GM12873 (cell line): ENCODE data around the gene FOXP1.

ENCODE experiments used
- CTCF ChIP-seq: IDR thresholded peaks from 2 replicates; pipeline ENCODE4 v1.5.1; 2012; ENCODE audit warnings: low read depth, mild to moderate bottlenecking, moderate library complexity, low read length, control low read depth; ENCODE audit not compliant: insufficient read depth; ENCODE audit errors: missing control alignments

The FOXP1 gene

GRCh38 chr3:71559021-71559420 lies 24.5 kb downstream of the FOXP1 start:
- TF ChIP-seq CTCF: no peak

GRCh38 chr3:71554649-71555048 lies 28.9 kb downstream of the FOXP1 start:
- no peak for TF ChIP-seq CTCF

- no peak for TF ChIP-seq CTCF
Observed at GRCh38 chr3:71551311-71551919, 32.1 kb downstream of the FOXP1 start.

GRCh38 chr3:71549951-71550350 lies 33.6 kb downstream of the FOXP1 start:
- TF ChIP-seq CTCF: no peak

GRCh38 chr3:71548705-71549384 lies 34.7 kb downstream of the FOXP1 start:
- TF ChIP-seq CTCF: no peak

GRCh38 chr3:71547249-71548198 lies 36.0 kb downstream of the FOXP1 start:
- TF ChIP-seq CTCF: no peak

- TF ChIP-seq CTCF: no peak
Observed at GRCh38 chr3:71546821-71547220, 36.7 kb downstream of the FOXP1 start.
